ENCODE measurements around the gene GXYLT1.

DNA sequence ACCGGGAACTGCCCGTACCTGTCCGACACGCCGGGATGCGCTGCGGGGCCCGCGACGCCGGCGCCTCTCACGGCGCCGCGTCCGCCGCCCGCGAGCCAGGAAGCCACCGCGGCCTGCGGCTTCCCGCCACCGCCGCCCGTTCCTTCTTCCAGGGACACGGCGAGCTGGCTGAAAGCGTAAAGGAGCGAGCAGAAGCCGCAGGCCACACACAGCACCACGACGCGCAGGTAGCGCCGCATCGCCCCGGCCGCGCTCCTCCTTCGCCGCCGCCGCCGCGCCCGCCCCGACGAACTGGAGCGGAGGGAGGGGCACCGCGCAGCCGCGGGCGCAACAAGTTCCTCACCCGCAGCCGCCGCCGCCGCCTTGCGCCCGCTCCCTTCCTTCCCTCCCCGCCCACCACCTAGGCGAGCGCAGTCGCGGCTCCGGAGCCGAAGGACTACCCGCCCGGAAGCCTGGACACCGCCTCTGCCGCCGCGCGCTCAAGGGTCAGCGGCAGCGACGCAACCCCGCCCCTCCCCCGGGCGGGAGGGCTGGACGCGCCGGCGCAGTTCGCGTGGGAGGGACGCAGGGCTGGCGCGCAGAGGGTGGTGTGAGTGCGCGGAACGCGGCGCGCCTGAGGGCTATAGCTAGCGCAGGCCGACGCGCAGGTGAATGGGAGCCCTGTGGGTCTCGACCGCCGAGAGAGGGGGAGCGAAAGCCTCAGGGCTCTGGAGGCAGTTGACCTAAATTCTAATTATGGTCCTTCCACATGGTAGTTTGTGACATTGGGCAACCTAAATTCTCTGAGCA is at the start of gene GXYLT1:
- TF ChIP-seq, protein P1, sequence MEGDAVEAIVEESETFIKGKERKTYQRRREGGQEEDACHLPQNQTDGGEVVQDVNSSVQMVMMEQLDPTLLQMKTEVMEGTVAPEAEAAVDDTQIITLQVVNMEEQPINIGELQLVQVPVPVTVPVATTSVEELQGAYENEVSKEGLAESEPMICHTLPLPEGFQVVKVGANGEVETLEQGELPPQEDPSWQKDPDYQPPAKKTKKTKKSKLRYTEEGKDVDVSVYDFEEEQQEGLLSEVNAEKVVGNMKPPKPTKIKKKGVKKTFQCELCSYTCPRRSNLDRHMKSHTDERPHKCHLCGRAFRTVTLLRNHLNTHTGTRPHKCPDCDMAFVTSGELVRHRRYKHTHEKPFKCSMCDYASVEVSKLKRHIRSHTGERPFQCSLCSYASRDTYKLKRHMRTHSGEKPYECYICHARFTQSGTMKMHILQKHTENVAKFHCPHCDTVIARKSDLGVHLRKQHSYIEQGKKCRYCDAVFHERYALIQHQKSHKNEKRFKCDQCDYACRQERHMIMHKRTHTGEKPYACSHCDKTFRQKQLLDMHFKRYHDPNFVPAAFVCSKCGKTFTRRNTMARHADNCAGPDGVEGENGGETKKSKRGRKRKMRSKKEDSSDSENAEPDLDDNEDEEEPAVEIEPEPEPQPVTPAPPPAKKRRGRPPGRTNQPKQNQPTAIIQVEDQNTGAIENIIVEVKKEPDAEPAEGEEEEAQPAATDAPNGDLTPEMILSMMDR (IDR thresholded peaks at IDR 0.05) = peak in 1 of 4 donors; percentile 7
- TF ChIP-seq POLR2A (IDR thresholded peaks at IDR 0.05) = peak; percentile 91
